Thyroid gland (tissue), 4 donors: ENCODE results near the gene CDH4. TPM values are rescaled to one million over a fixed set of nuclear protein-coding genes. Genes with fewer than 3 reads are reported as not detected.

Source experiments
- DNase-seq, 2 donors: peaks; one replicate each; pipeline ENCODE4 v3.0.0-alpha.2; 2019
- H3K27ac ChIP-seq, 3 donors: fragments of 200-600 bp; sonication (generic); 1 replicate in 2 of 3; 2 replicates in 1 of 3; pipeline ENCODE4 v1.5.1; 2016 to 2019; ENCODE audit warnings: mild to moderate bottlenecking in 1 of 3, moderate library complexity in 1 of 3
- H3K27me3 ChIP-seq: fragments of 200-600 bp; sonication (generic); one replicate; pipeline ENCODE4 v1.5.1; 2019
- H3K36me3 ChIP-seq, 2 donors: fragments of 200-600 bp; sonication (generic); one replicate each; pipeline ENCODE4 v1.5.1; 2016 to 2019
- H3K4me1 ChIP-seq, 2 donors: fragments of 200-600 bp; sonication (generic); one replicate each; pipeline ENCODE4 v1.5.1; 2017 to 2019
- H3K4me3 ChIP-seq, 3 donors: fragments of 200-600 bp; sonication (generic); replicated peaks in 1 of 3; 1 replicate in 2 of 3; 2 replicates in 1 of 3; pipeline ENCODE4 v1.5.1; 2016; ENCODE audit warnings: mild to moderate bottlenecking in 1 of 3
- H3K9me3 ChIP-seq: fragments of 200-600 bp; sonication (generic); one replicate; pipeline ENCODE4 v1.5.1; 2017
- POLR2A ChIP-seq, 2 donors: fragments of 450-650 bp; IDR thresholded peaks; one replicate each; pipeline ENCODE4 v1.6.1; 2017; ENCODE audit warnings: antibody characterized with exemption in 2 of 2, mild to moderate bottlenecking in 2 of 2, moderate library complexity in 1 of 2
- WGBS, 2 donors: methylation state at CpG; one replicate each; pipeline ENCODE4 v1.1.5; 2017; 5-methylcytosine and 5-hydroxymethylcytosine counted together
- intact Hi-C: fragments of 100-400 bp; cut with DNase I; formaldehyde crosslinking; loops from one replicate; pipeline ENCODE4 v1.15.1; 2023
- total RNA-seq, 4 donors: library from RNA; depleted of rRNA; stranded (reverse); fragments of >200 nt; gene quantifications; one replicate each; pipeline ENCODE4 v1.2.3, GENCODE V29; 2016
- TF ChIP-seq, protein P1 (sequence below), 6 experiments: fragments of 200-600 bp in 3 of 6; fragments of 450-650 bp in 3 of 6; sonication (generic) in 3 of 6; IDR thresholded peaks; one replicate each; pipeline ENCODE4 v1.5.1; 2016 to 2019; ENCODE audit warnings: antibody characterized with exemption in 6 of 6, mild to moderate bottlenecking in 2 of 6, inconsistent platforms in 1 of 6, moderate library complexity in 1 of 6

Gene CDH4
- total RNA-seq, 4 donors from 2014 or later: 0.22 to 0.29 (median 0.29) TPM; not detected in 1

- 75 to 87% methylated on average over 12 to 13 of the region's 15 CpGs for whole genome bisulfite sequencing, 2 donors
- intact Hi-C loops: no loop called here
Measured at GRCh38 chr20:61766921-61767610, 515.0 kb downstream of the CDH4 start.

DNA sequence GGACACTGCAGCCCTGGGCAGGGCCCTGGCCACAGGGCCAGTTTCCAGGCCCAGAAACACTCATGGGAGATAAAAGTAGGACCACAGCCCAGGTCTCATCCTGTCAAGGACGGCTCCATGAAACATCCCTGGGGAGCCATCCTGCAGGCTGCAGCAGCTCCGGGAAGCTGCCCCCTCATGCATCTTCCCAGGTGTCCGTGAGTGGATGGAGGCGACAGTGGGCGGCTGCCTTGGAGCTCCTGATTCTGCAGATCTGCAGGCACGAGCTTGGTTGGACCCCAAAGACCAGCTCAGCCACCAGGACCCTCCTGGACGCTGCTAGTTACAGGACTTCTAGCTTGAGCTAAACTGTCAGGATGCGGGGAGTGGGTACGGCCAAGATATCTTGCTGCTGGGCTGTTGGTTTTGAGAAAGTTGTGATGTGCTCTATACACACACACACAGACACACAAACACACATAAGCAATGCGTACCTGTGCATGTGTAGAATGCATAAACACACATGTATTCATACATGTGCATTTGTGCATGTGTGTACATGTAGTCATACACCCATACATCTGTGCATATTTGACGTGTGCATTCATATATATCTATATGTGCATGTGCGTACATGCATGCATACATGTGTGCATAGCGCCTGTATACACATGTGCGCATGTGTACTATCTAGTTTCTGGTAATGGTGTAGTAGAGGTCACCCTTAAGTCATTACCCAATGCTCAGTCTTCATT lies 515.9 kb downstream of the CDH4 start:
- intact Hi-C loops: no loop called here
- Histone ChIP-seq H3K27ac (no peak overlapping the region), H3K4me3 (no peak overlapping the region), H3K36me3 (no peaks in the 10 kb centered on the region), H3K4me1 (no peaks in the 10 kb centered on the region), H3K27me3 (no peaks in the 10 kb centered on the region), H3K9me3 (no peaks in the 10 kb centered on the region)
- WGBS, 2 donors: 86 to 87% methylated on average over 14 of the region's 14 CpGs
- TF ChIP-seq, protein P1, sequence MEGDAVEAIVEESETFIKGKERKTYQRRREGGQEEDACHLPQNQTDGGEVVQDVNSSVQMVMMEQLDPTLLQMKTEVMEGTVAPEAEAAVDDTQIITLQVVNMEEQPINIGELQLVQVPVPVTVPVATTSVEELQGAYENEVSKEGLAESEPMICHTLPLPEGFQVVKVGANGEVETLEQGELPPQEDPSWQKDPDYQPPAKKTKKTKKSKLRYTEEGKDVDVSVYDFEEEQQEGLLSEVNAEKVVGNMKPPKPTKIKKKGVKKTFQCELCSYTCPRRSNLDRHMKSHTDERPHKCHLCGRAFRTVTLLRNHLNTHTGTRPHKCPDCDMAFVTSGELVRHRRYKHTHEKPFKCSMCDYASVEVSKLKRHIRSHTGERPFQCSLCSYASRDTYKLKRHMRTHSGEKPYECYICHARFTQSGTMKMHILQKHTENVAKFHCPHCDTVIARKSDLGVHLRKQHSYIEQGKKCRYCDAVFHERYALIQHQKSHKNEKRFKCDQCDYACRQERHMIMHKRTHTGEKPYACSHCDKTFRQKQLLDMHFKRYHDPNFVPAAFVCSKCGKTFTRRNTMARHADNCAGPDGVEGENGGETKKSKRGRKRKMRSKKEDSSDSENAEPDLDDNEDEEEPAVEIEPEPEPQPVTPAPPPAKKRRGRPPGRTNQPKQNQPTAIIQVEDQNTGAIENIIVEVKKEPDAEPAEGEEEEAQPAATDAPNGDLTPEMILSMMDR (IDR thresholded peaks at IDR 0.05): no peak
- TF ChIP-seq POLR2A (IDR thresholded peaks at IDR 0.05): no peak
- no peak for DNase-seq

More at GRCh38 chr20:61766921-61767610, 515.0 kb downstream of the CDH4 start:
- Histone ChIP-seq H3K36me3 (no peaks in the 10 kb centered on the region), H3K27me3 (no peaks in the 10 kb centered on the region), H3K27ac (no peak overlapping the region), H3K9me3 (no peaks in the 10 kb centered on the region), H3K4me3 (no peak overlapping the region), H3K4me1 (no peaks in the 10 kb centered on the region)
- no peak for DNase-seq
- TF ChIP-seq, protein P1 (IDR thresholded peaks at IDR 0.05): no peak
- no peak for TF ChIP-seq POLR2A (IDR thresholded peaks at IDR 0.05)

DNA sequence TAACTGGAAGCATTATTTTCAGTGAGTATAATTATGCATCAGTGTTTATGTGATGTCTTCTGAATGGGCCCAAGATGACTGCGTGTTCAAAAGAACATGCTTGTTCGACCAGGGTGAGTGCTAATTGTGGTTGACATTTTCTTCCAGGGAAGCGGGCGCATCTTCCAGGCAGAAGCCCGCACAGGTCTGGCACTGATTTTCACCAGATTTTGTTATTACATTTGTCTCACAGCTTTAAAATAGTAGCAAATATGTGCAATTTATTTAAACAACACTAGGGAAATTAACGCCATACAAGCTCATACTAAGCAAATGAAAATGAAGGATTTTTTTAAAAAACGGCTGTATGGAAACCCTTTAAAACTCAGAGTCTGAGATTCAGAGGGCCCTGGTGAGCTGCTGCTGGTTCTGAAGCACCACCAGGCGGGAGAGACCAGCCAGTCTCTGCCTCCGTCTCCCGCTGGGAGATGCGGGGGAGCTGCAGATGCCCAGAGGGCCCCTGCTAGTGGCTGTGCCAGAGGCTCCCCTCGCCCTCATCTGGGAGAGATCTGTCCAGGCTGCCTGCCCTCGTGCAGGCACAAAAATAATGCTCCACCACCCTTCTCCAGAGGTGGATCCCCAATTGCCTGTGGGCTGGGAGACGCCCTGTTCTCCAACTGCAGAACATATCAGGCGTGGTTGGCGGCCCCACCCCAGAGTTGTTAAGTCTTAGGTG lies 516.7 kb downstream of the CDH4 start:
- Histone ChIP-seq H3K27ac (no peak overlapping the region), H3K4me3 (no peak overlapping the region), H3K27me3 (no peaks in the 10 kb centered on the region), H3K9me3 (no peaks in the 10 kb centered on the region), H3K4me1 (no peaks in the 10 kb centered on the region), H3K36me3 (no peaks in the 10 kb centered on the region)
- DNase-seq: no peak
- WGBS, 2 donors: 74 to 79% methylated on average over 13 of the region's 16 CpGs
- intact Hi-C loops: no loop called here
- TF ChIP-seq, protein P1 (IDR thresholded peaks at IDR 0.05): no peak
- TF ChIP-seq POLR2A (IDR thresholded peaks at IDR 0.05): no peak

- H3K36me3 ChIP-seq: no peaks in the 10 kb centered on the region
- H3K27ac ChIP-seq: no peak overlapping the region
- WGBS, 2 donors: 81 to 93% methylated on average over 11 of the region's 11 CpGs
- TF ChIP-seq POLR2A (IDR thresholded peaks at IDR 0.05): no peak
- TF ChIP-seq, protein P1 (IDR thresholded peaks at IDR 0.05): no peak
- H3K9me3 ChIP-seq: no peaks in the 10 kb centered on the region
- DNase-seq: no peak
- no peaks in the 10 kb centered on the region for H3K27me3 ChIP-seq
- intact Hi-C loops: no loop called here
- H3K4me3 ChIP-seq: no peak overlapping the region
- H3K4me1 ChIP-seq: no peaks in the 10 kb centered on the region
Measured at GRCh38 chr20:61769286-61769832, 517.3 kb downstream of the CDH4 start.
